Esophagus mucosa (tissue), 1 donor: ENCODE data around the gene RERE. TPM values are rescaled to one million over a fixed set of nuclear protein-coding genes. Genes with fewer than 3 reads are reported as not detected.
"Not testable (repeated sequence)": the region's sequence is repeated elsewhere in the genome, so short reads cannot be mapped to it uniquely, and the experiment has no call there.

Source experiments
- ATAC-seq: fragments of 200-7000 bp; cut with Tn5 transposase; one replicate; pipeline ENCODE4 v1.9.1; 2020
- total RNA-seq: library from RNA; stranded (reverse); gene quantifications from one replicate; pipeline ENCODE4 v1.2.4, GENCODE V29; 2023
- donor health status: DM: yes; HTN: yes; CAD: no.

Gene RERE
- total RNA-seq, 1 donor from 2014 or later, result 33.0 TPM

DNA sequence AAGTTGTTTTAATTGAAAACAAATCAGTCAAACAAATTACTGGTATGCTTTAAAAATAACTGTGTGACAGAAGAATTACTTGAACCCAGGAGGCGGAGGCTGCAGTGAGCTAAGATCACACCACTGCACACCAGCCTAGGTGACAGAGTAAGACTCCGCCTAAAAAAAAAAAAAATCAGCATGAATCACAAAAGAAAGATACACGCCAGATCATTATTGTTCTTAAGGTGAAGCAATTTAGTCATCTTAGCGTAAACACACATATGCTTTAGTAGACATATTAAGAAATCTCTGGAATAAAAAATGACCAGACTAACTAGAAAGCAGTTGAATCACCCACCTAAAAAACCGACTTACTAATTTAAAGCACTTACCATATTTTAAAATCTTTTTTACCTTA is 20.2 kb downstream of the RERE start:
- peak; percentile 91 for ATAC-seq

DNA sequence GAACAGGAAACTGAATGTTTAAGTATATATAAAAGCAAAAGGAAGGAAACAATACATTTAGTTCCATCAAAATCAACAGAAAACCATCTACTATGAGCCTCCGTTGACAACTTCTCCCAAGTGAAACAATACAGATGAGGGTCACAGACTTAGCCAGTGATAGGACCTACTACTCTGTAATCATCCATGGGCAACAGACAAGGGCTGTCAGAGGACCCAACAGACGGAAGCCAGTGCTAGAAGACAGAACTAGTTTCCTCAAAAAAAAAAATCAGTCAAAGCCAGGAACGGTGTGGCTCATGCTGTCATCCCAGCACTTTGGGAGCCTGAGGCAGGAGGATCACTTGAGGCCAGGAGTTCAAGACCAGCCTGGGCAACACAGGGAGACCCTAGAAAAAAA is 20.6 kb downstream of the RERE start:
- ATAC-seq, result peak; percentile 35

DNA sequence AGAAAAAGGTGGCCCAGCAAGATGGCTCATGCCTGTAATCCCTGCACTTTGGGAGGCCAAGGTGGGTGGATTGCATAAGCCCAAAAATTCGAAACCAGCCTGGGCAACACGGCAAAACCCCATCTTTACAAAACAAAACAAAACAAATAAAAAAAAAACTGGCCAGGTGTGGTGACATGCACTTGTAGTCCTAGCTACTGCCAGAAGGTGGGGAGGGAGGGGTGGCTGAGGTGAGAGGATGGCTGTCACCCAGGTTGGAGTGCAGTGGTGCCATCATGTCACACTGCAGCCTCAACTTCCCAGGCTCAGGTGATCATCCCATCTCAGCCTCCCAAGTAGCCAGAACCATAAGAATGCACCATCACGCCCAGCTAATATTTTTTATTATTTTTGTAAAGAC is 22.8 kb downstream of the RERE start:
- ATAC-seq, result peak; percentile 53

GRCh38 chr1:8791819-8792218 is 25.6 kb downstream of the RERE start:
- ATAC-seq, result no peak

DNA sequence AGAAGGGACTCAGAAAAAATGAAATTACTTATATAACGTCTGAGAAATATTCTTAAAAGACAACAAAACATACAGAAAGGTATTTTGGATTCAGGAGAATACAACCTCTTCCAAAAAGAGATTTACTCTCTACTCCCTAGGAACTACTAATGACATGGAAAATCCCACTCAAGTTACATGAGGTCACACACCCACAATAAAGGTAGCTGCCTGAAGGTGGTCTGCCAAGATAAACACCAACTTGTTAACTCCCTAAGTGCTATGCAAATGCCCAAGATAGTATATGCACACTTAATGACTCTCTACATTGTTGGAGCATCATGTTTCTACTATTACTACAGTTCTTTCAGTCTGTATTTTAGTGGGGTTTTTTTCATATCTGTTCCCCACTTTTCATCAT is 26.5 kb downstream of the RERE start:
- ATAC-seq, result no peak

GRCh38 chr1:8790478-8790877 is 27.0 kb downstream of the RERE start:
- ATAC-seq, result no peak

- ATAC-seq, result peak; percentile 59
These were observed 27.9 kb downstream of the RERE start for GRCh38 chr1:8789314-8790214.

DNA sequence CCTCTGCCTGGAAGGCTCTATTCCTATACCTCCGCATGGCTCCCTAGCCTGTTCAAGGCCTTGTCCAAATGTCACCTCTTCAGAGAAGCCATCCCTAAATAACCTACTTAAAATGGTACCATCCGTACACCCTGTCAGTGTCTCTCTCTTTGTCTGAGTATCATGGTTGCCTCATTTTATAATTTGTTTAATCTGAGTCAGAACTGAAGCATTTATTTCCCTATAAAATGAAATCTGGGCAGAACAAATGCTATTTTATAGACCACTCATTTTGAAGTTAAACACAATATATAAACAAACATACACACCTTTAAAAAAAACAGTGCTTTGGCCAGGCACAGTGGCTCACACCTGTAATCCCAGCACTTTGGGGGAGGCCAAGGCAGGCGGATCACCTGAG is 30.2 kb downstream of the RERE start:
- ATAC-seq, result no peak

- ATAC-seq, result not testable (repeated sequence)
These were observed 31.2 kb downstream of the RERE start for GRCh38 chr1:8786204-8786603.

GRCh38 chr1:8782955-8783354 is 34.5 kb downstream of the RERE start:
- no peak for ATAC-seq

DNA sequence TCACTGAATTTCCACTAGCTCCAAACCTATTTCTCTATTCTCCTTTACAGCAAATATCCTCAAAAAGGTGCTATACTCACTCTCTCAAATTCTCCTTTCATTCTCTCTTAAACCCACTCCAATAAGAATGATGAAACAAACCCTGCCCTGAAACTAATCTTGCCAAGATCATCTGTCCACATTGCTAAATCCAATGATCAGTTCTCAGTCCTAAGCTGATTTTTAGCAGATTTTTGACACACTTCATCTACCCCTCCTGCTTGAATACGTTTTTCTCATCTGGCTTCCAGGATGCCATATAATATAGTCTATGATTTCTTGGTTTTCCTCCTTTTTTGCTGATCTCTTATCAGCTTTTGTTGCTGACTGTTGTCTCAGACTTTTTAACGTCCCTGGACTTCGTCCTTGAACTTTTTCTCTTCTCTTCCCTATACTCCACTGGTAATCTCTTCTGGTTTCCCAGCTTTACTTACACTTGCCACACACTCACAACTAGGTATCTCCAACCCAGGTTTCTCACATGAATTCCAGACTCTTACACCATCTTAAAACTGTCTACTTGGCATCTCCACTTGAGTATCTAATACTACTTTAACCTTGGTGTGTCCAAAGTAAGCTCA is 35.3 kb downstream of the RERE start:
- no peak for ATAC-seq

GRCh38 chr1:8780405-8780804 is 37.0 kb downstream of the RERE start:
- ATAC-seq, result no peak

DNA sequence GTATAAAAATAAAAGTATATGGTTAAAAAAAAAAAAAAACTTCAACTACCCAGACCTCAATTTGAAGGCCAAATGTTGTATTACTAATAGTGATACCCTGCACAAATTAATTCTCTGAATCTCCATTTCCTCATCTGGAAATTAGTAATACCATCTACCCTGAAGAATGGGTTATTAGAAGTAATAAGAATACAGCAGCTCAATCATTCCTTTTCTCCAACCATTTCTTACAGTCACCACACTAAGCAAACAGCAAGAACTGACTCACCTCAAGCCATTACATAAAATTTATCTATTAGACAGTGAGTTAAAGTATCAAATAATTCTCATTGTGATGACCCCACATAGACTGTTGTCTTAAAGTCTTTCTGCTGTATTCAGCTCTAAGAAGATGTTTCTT is 39.6 kb downstream of the RERE start:
- ATAC-seq, result no peak

DNA sequence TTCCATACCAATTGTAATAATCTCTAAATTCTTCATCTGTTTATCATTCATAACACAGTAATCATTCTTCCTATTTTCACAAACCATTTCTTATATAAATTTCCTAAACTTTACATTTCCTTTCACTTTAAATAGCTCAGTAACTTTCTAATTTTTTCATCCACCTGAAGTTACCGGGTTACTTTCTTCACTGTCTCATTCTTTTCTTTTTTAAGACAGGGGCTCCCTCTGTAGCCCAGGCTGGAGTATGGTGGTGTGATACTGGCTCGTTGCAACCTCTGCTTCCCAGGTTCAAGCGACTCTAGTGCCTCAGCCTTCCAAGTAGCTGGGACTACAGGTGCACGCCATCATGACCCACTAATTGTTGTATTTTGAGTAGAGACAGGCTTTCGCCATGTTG is 41.3 kb downstream of the RERE start:
- no peak for ATAC-seq

GRCh38 chr1:8767006-8767405 is 50.4 kb downstream of the RERE start:
- ATAC-seq, result no peak

DNA sequence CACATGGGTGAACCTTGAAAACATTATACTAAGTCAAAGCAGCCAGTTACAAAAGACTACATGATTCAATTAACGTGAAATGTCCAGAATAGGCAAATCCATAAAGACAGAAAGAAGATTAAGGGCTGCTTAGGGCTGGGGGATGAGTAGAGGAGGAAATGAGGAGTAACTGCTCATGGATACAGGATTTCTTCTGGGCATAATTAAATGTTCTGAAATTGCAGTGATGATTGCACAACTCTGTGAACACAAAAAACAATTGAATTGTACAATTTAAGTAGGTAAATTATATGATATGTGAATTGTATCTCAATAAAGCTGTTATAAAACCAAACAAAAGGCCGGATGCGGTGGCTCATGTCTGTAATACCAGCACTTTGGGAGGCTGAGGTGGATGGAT is 52.2 kb downstream of the RERE start:
- no peak for ATAC-seq

DNA sequence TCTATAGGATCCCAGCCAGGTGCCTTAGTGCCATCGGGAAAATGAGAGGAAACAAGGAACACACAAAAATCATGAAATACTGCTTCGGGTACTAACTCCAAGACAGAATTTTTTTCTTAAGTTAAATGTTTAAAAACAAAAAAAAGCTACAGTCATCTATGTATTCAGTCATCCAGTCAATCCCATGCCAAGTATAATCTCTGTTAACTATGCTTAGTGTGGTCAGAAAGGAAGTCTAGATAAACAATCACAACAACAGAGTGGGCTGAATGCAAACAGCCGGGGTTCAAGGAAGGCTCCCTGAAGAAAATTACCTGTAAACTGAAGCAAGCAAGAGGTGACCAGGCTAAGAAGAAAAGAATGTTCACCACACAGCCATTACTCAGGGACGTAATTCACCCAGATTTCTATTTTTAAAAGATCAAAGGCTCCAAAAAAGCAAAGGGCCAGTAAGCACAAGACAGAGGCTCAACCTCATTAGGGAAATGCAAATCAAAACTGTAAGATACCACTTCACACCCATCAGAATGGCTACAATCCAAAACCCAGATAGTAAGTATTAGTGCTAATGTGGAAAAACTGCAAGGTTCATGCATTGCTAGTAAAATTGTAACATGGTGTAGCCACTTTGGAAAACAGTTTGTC is 53.0 kb downstream of the RERE start:
- no peak for ATAC-seq

DNA sequence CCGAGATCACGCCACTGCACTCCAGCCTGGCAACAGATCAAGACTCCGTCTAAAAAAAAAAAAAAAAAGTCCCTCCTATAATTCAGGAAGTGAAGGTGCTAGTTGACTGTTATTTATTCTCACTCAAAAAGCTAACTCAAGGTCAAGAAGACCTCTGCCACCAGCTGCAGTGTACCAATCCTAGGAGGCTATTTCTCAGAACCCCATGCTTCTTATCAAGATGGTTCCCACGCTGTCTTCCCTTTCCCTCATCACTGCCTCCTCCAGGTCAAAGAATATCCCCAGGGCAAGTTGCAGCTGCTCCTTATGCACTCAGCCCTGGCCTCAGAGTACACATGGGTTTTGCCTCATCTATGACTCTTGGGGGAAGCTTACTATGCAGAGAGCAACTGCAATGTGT is 53.6 kb downstream of the RERE start:
- no peak for ATAC-seq

DNA sequence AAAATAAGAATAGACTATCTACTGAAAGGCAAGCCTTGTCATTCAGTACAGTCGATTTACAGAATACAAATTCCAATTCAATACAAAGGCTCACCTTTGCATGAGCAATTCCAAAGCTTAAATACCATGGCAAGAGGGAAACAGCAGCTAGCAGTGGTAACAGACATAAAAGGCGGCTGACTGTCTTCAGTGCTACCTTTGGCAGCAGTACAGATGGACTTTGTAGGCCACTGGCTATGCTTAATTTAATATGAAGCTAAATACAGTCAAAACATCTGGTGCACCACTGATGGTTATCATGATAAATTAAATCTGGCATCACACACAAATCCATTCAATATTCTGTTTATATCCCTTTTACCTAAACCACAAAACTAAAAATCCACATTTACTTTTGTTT is 62.4 kb downstream of the RERE start:
- no peak for ATAC-seq

- no peak for ATAC-seq
These were observed 63.2 kb downstream of the RERE start for GRCh38 chr1:8754247-8754650.

GRCh38 chr1:8753736-8754135 is 63.7 kb downstream of the RERE start:
- no peak for ATAC-seq

GRCh38 chr1:8752921-8753713 is 64.3 kb downstream of the RERE start:
- ATAC-seq, result no peak

- ATAC-seq, result no peak
These were observed 65.0 kb downstream of the RERE start for GRCh38 chr1:8752411-8752810.
